Keratinocyte (primary cell): ENCODE measurements around the gene S100A14. TPM values are rescaled to one million over a fixed set of nuclear protein-coding genes. Genes with fewer than 3 reads are reported as not detected.

ENCODE experiments used
- DNase-seq: peaks from one replicate; pipeline ENCODE4 v3.0.0-alpha.2; 2011; ENCODE audit warnings: low read depth, missing footprints, low spot score
- FAIRE-seq: peaks from 2 replicates; lab custom pipeline; 2011; peaks lifted over from hg19 to GRCh38; lab: Jason Lieb, UNC
- H2AFZ ChIP-seq: 2 replicates; pipeline ENCODE4 v1.6.0; 2012; ENCODE audit warnings: low read length, control low read depth, inconsistent platforms; ENCODE audit not compliant: control insufficient read depth
- H3K27ac ChIP-seq: 2 replicates; pipeline ENCODE4 v1.5.1; 2011; ENCODE audit warnings: low read length; ENCODE audit not compliant: control insufficient read depth, insufficient read depth
- H3K27me3 ChIP-seq: 3 replicates; pipeline ENCODE4 v1.6.0; 2011; ENCODE audit warnings: low read length; ENCODE audit not compliant: control insufficient read depth, insufficient read depth; ENCODE audit errors: extremely low read depth
- H3K36me3 ChIP-seq, 2 experiments: 2 replicates in 1 of 2; 3 replicates in 1 of 2; pipeline ENCODE4 v1.5.1; 2011; ENCODE audit warnings: low read length in 2 of 2, mild to moderate bottlenecking in 1 of 2; ENCODE audit not compliant: control insufficient read depth in 2 of 2, insufficient read depth in 2 of 2; ENCODE audit errors: extremely low read depth in 1 of 2
- H3K4me1 ChIP-seq: 3 replicates; pipeline ENCODE4 v1.5.1; 2011; ENCODE audit warnings: low read length; ENCODE audit not compliant: control insufficient read depth, insufficient read depth; ENCODE audit errors: extremely low read depth
- H3K4me2 ChIP-seq: 3 replicates; pipeline ENCODE4 v1.6.0; 2011; ENCODE audit warnings: low read depth, low read length; ENCODE audit not compliant: control insufficient read depth, insufficient read depth; ENCODE audit errors: extremely low read depth
- H3K4me3 ChIP-seq, 3 experiments: fragments of 200-600 bp in 1 of 3; sonication (generic) in 1 of 3; 2 replicates in 2 of 3; 3 replicates in 1 of 3; pipeline ENCODE4 v1.5.1; 2011 to 2016; ENCODE audit warnings: low read length in 3 of 3, mild to moderate bottlenecking in 3 of 3, control low read depth in 2 of 3, inconsistent platforms in 1 of 3, low read depth in 1 of 3, mixed read lengths in 1 of 3, mixed run types in 1 of 3, moderate library complexity in 1 of 3; ENCODE audit not compliant: control insufficient read depth in 2 of 3, insufficient read depth in 2 of 3; ENCODE audit errors: extremely low read depth in 1 of 3
- H3K79me2 ChIP-seq: 2 replicates; pipeline ENCODE4 v1.6.0; 2012; ENCODE audit warnings: low read length; ENCODE audit not compliant: control insufficient read depth, insufficient read depth
- H3K9ac ChIP-seq: 3 replicates; pipeline ENCODE4 v1.6.0; 2011; ENCODE audit warnings: low read length; ENCODE audit not compliant: control insufficient read depth, insufficient read depth; ENCODE audit errors: extremely low read depth
- H3K9me1 ChIP-seq: 3 replicates; pipeline ENCODE4 v1.6.0; 2011; ENCODE audit warnings: low read length; ENCODE audit not compliant: control insufficient read depth, insufficient read depth; ENCODE audit errors: extremely low read depth
- H3K9me3 ChIP-seq: 2 replicates; pipeline ENCODE4 v1.5.1; 2012; ENCODE audit warnings: low read depth, low read length; ENCODE audit not compliant: control insufficient read depth
- H4K20me1 ChIP-seq: 3 replicates; pipeline ENCODE4 v1.6.0; 2011; ENCODE audit warnings: low read length; ENCODE audit not compliant: control insufficient read depth, insufficient read depth; ENCODE audit errors: extremely low read depth
- CTCF ChIP-seq, 3 experiments: IDR thresholded peaks in 1 of 3; conservative IDR thresholded peaks in 1 of 3; optimal IDR thresholded peaks in 1 of 3; 2 replicates in 2 of 3; 3 replicates in 1 of 3; pipeline versions ENCODE3 to v1.5.1; 2011; ENCODE audit warnings: low read length in 3 of 3, mild to moderate bottlenecking in 3 of 3, moderate library complexity in 2 of 3, control low read depth in 1 of 3, inconsistent platforms in 1 of 3; ENCODE audit not compliant: insufficient read depth in 2 of 3; ENCODE audit errors: extremely low read depth in 1 of 3
- EZH2 ChIP-seq: IDR thresholded peaks from one replicate; pipeline ENCODE4 v1.6.1; 2012; ENCODE audit warnings: inconsistent platforms, mild to moderate bottlenecking, low read length, moderate library complexity
- dilution Hi-C: fragments of 300-500 bp; cut with MboI; formaldehyde crosslinking; loops from one replicate; pipeline ENCODE4 v1.7.0; 2020; ENCODE audit warnings: low sequenced_read_pairs; ENCODE audit not compliant: extremely low pct_ligation_motif_present
- polyA plus RNA-seq, 5 experiments: library from polyadenylated mRNA; depleted of rRNA in 3 of 5; stranded (reverse) in 3 of 5; stranded (forward) in 1 of 5; unstranded in 1 of 5; fragments of >200 nt; gene quantifications; 1 replicate in 1 of 5; 2 replicates in 3 of 5; 3 replicates in 1 of 5; pipeline versions ENCODE4 v1.2.1 to v1.2.3, GENCODE V29; 2011 to 2012; ENCODE audit warnings: missing spikeins in 2 of 5, low read depth in 1 of 5, low replicate concordance in 1 of 5

S100A14 gene
- polyA plus RNA-seq, 1 donor (not counting 4 experiments of a cell fraction or from before 2014, with no cell fraction given), result 1,394 TPM

- dilution Hi-C loops, result no loop called here
- TF ChIP-seq EZH2 (no peak), CTCF (optimal IDR thresholded peaks at IDR 0.05 in 1 of 3, IDR thresholded peaks at IDR 0.05 in 1 of 3, conservative IDR thresholded peaks at IDR 0.05 in 1 of 3; ENCODE audit: extremely low read depth in 1 of 3, insufficient read depth in 2 of 3, low read length in 3 of 3) (no peak)
- Histone ChIP-seq H3K4me2 (peak overlapping the region; percentile 98), H3K27me3 (no peaks in the 10 kb centered on the region), H4K20me1 (peaks cover 3% of the 10 kb centered on the region), H3K27ac (peak overlapping the region; percentile 98), H3K79me2 (peaks cover 79% of the 10 kb centered on the region), H3K4me1 (peaks cover 43% of the 10 kb centered on the region), H3K36me3 (peaks cover 24 to 60% of the 10 kb centered on the region in 2 experiments), H2AFZ (no peak overlapping the region), H3K9me1 (no peaks in the 10 kb centered on the region), H3K4me3 (peak overlapping the region; percentile 86 to 98 (median 90)), H3K9me3 (no peaks in the 10 kb centered on the region), H3K9ac (peak overlapping the region; percentile 99)
- no peak for DNase-seq
- FAIRE-seq, result no peak
Measured at GRCh38 chr1:153611356-153611755, 4.8 kb downstream of the S100A14 start.

GRCh38 chr1:153610811-153611301 is 5.3 kb downstream of the S100A14 start:
- Histone ChIP-seq H3K79me2 (peaks cover 76% of the 10 kb centered on the region), H3K9me3 (no peaks in the 10 kb centered on the region), H3K27me3 (no peaks in the 10 kb centered on the region), H4K20me1 (peaks cover 3% of the 10 kb centered on the region), H3K27ac (peak overlapping the region; percentile 98), H3K9ac (peak overlapping the region; percentile 99), H2AFZ (no peak overlapping the region), H3K9me1 (no peaks in the 10 kb centered on the region), H3K4me1 (peaks cover 42% of the 10 kb centered on the region), H3K4me3 (peak overlapping the region; percentile 86 to 98 (median 90)), H3K36me3 (peaks cover 26 to 63% of the 10 kb centered on the region in 2 experiments), H3K4me2 (peak overlapping the region; percentile 98)
- FAIRE-seq, result peak; percentile 89
- no peak for TF ChIP-seq EZH2
- no peak for TF ChIP-seq CTCF (optimal IDR thresholded peaks at IDR 0.05 in 1 of 3, IDR thresholded peaks at IDR 0.05 in 1 of 3, conservative IDR thresholded peaks at IDR 0.05 in 1 of 3; ENCODE audit: extremely low read depth in 1 of 3, insufficient read depth in 2 of 3, low read length in 3 of 3)
- dilution Hi-C loops, result no loop called here
- no peak for DNase-seq
